IMR-90 (cell line): ENCODE data around the gene SOX30. TPM values are rescaled to one million over a fixed set of nuclear protein-coding genes. Genes with fewer than 3 reads are reported as not detected.

Source experiments
- ATAC-seq: fragments of 200-7000 bp; cut with Tn5 transposase; 2 replicates; pipeline ENCODE4 v1.9.1; 2020; ENCODE audit warnings: low read depth, mild to moderate bottlenecking, moderate library complexity
- BruUV-seq: library from RNA; stranded (reverse); fragments of 400-500 nt; replicated peaks from 2 replicates; lab custom pipeline; 2021; lab: Mats Ljungman, UMichigan
- CTCF ChIA-PET: fragments of 300-600 bp; formaldehyde crosslinking; extraction: SDS; loops from one replicate; lab custom pipeline; 2021; ENCODE audit warnings: antibody characterized with exemption; lab: Yijun Ruan, JAX
- POLR2A ChIA-PET: fragments of 300-600 bp; sonication (Branson Sonifier 250); formaldehyde crosslinking; loops from one replicate; lab custom pipeline; 2022; ENCODE audit warnings: antibody characterized with exemption; ENCODE audit not compliant: unreplicated experiment; lab: Charles Lee
- DNase-seq: peaks from one replicate; pipeline ENCODE4 v3.0.0; 2013
- H2AFZ ChIP-seq: replicated peaks from 2 replicates; pipeline ENCODE3; 2013; ENCODE audit warnings: low read length, mild to moderate bottlenecking; ENCODE audit not compliant: poor library complexity
- H2AK5ac ChIP-seq: 2 replicates; pipeline ENCODE4 v1.6.1; 2013; ENCODE audit warnings: low read depth, low read length, inconsistent platforms
- H2AK9ac ChIP-seq: replicated peaks from 2 replicates; pipeline ENCODE3; 2013; ENCODE audit warnings: mild to moderate bottlenecking, low read depth, low read length, moderate library complexity; ENCODE audit not compliant: poor library complexity
- H2BK120ac ChIP-seq: 2 replicates; pipeline ENCODE4 v1.6.1; 2013; ENCODE audit warnings: low read depth, low read length, inconsistent platforms
- H2BK15ac ChIP-seq: 3 replicates; pipeline ENCODE4 v1.6.1; 2013; ENCODE audit warnings: low read depth, low read length, inconsistent platforms
- H2BK20ac ChIP-seq: 2 replicates; pipeline ENCODE4 v1.6.1; 2013; ENCODE audit warnings: low read depth, mild to moderate bottlenecking, inconsistent platforms, low read length, moderate library complexity
- H2BK5ac ChIP-seq: 2 replicates; pipeline ENCODE4 v1.6.1; 2013; ENCODE audit warnings: mild to moderate bottlenecking, low read depth, low read length, inconsistent platforms; ENCODE audit not compliant: poor library complexity, severe bottlenecking
- H3K14ac ChIP-seq: replicated peaks from 2 replicates; pipeline ENCODE4 v1.6.1; 2013; ENCODE audit warnings: low read depth, low read length, inconsistent platforms
- H3K18ac ChIP-seq: 2 replicates; pipeline ENCODE4 v1.6.1; 2013; ENCODE audit warnings: low read depth, low read length, control low read depth
- H3K23ac ChIP-seq: 2 replicates; pipeline ENCODE4 v1.6.1; 2013; ENCODE audit warnings: low read depth, low read length, inconsistent platforms
- H3K27ac ChIP-seq: 2 replicates; pipeline ENCODE4 v1.5.1; 2013; ENCODE audit warnings: mild to moderate bottlenecking, control low read depth, low read length; ENCODE audit not compliant: insufficient read depth
- H3K27me3 ChIP-seq: 2 replicates; pipeline ENCODE4 v1.6.1; 2013; ENCODE audit warnings: low read length; ENCODE audit not compliant: control insufficient read depth, insufficient read depth
- H3K36me3 ChIP-seq: 2 replicates; pipeline ENCODE4 v1.6.1; 2013; ENCODE audit warnings: low read length, mixed read lengths; ENCODE audit not compliant: control insufficient read depth, insufficient read depth
- H3K4ac ChIP-seq: 2 replicates; pipeline ENCODE4 v1.6.1; 2013; ENCODE audit warnings: low read depth, low read length, inconsistent platforms
- H3K4me1 ChIP-seq: 2 replicates; pipeline ENCODE4 v1.6.1; 2013; ENCODE audit warnings: low read length, mixed read lengths; ENCODE audit not compliant: control insufficient read depth, insufficient read depth
- H3K4me2 ChIP-seq: 2 replicates; pipeline ENCODE4 v1.6.1; 2013; ENCODE audit warnings: low read depth, mild to moderate bottlenecking, control low read depth, low read length, moderate library complexity
- H3K4me3 ChIP-seq: 2 replicates; pipeline ENCODE4 v1.5.1; 2013; ENCODE audit warnings: low read depth, mild to moderate bottlenecking, control low read depth, low read length, moderate library complexity; ENCODE audit not compliant: insufficient read depth
- H3K56ac ChIP-seq: 2 replicates; pipeline ENCODE4 v1.6.1; 2013; ENCODE audit warnings: low read length, inconsistent platforms; ENCODE audit not compliant: insufficient read depth; ENCODE audit errors: extremely low read depth
- H3K79me1 ChIP-seq, 2 experiments: 2 replicates each; pipeline ENCODE4 v1.6.1; 2013; ENCODE audit warnings: low read length in 2 of 2, inconsistent platforms in 1 of 2, low read depth in 1 of 2
- H3K9ac ChIP-seq: 2 replicates; pipeline ENCODE4 v1.6.1; 2013; ENCODE audit warnings: low read depth, low read length, control low read depth
- H3K9me1 ChIP-seq: 2 replicates; pipeline ENCODE4 v1.6.1; 2013; ENCODE audit warnings: low read length, inconsistent platforms; ENCODE audit not compliant: insufficient read depth
- H3K9me3 ChIP-seq: 2 replicates; pipeline ENCODE4 v1.6.1; 2013; ENCODE audit warnings: low read length; ENCODE audit not compliant: control insufficient read depth, insufficient read depth
- H4K20me1 ChIP-seq: 2 replicates; pipeline ENCODE4 v1.6.1; 2013; ENCODE audit warnings: low read length, inconsistent platforms; ENCODE audit not compliant: insufficient read depth
- H4K5ac ChIP-seq: 2 replicates; pipeline ENCODE4 v1.6.1; 2013; ENCODE audit warnings: mild to moderate bottlenecking, low read depth, low read length, control low read depth
- H4K8ac ChIP-seq, 2 experiments: 2 replicates each; pipeline ENCODE4 v1.6.1; 2013; ENCODE audit warnings: low read depth in 2 of 2, low read length in 2 of 2, control low read depth in 1 of 2, inconsistent platforms in 1 of 2
- H4K91ac ChIP-seq: 2 replicates; pipeline ENCODE4 v1.6.1; 2013; ENCODE audit warnings: low read depth, low read length, inconsistent platforms; ENCODE audit not compliant: insufficient read depth
- CEBPB ChIP-seq: IDR thresholded peaks from 2 replicates; pipeline ENCODE4 v1.6.1; 2012; ENCODE audit warnings: low read depth, low read length, improper control_type of control experiment
- MXI1 ChIP-seq: IDR thresholded peaks from 2 replicates; pipeline ENCODE4 v1.6.1; 2012; ENCODE audit warnings: low read depth, mild to moderate bottlenecking, low read length, moderate library complexity, borderline replicate concordance
- POLR2A ChIP-seq: IDR thresholded peaks from 2 replicates; pipeline ENCODE4 v1.6.1; 2012; ENCODE audit warnings: mild to moderate bottlenecking, low read depth, low read length
- RCOR1 ChIP-seq: IDR thresholded peaks from 2 replicates; pipeline ENCODE4 v1.6.1; 2012; ENCODE audit warnings: mild to moderate bottlenecking, low read length, improper control_type of control experiment; ENCODE audit not compliant: insufficient replicate concordance
- WGBS, 2 experiments: methylation state at CpG; one replicate each; pipeline versions ENCODE4 v1.1.5 to v1.1.7; 2013; ENCODE audit warnings: missing lambda C conversion rate in 2 of 2; ENCODE audit not compliant: insufficient read length in 1 of 2; ENCODE audit errors: extremely low coverage in 2 of 2; 5-methylcytosine and 5-hydroxymethylcytosine counted together
- dilution Hi-C: fragments of 300-500 bp; cut with HindIII; formaldehyde crosslinking; loops from one replicate; pipeline ENCODE4 v1.14.3; 2018; ENCODE audit warnings: low sequenced_read_pairs; ENCODE audit not compliant: unreplicated experiment
- in situ Hi-C: fragments of 300-500 bp; cut with MboI; formaldehyde crosslinking; loops from 3 replicates; pipeline ENCODE4 v1.14.3; 2019; ENCODE audit warnings: low sequenced_read_pairs, inconsistent platforms, mixed read lengths
- intact Hi-C: fragments of 100-400 bp; cut with micrococcal nuclease; formaldehyde crosslinking; loops from 2 replicates; pipeline ENCODE4 v1.10.0; 2022
- polyA plus RNA-seq, 3 experiments: library from polyadenylated mRNA; depleted of rRNA; stranded (reverse); fragments of >200 nt; gene quantifications; 2 replicates each; pipeline ENCODE4 v1.2.3, GENCODE V29; 2012; ENCODE audit warnings: low replicate concordance in 1 of 3
- total RNA-seq: library from RNA; depleted of rRNA; stranded (reverse); fragments of >200 nt; gene quantifications from 2 replicates; pipeline ENCODE4 v1.2.3, GENCODE V29; 2012

Gene SOX30
- total and polyA plus RNA-seq, 2 of the 4 experiments (the other 2 are of a cell fraction) = not detected

DNA sequence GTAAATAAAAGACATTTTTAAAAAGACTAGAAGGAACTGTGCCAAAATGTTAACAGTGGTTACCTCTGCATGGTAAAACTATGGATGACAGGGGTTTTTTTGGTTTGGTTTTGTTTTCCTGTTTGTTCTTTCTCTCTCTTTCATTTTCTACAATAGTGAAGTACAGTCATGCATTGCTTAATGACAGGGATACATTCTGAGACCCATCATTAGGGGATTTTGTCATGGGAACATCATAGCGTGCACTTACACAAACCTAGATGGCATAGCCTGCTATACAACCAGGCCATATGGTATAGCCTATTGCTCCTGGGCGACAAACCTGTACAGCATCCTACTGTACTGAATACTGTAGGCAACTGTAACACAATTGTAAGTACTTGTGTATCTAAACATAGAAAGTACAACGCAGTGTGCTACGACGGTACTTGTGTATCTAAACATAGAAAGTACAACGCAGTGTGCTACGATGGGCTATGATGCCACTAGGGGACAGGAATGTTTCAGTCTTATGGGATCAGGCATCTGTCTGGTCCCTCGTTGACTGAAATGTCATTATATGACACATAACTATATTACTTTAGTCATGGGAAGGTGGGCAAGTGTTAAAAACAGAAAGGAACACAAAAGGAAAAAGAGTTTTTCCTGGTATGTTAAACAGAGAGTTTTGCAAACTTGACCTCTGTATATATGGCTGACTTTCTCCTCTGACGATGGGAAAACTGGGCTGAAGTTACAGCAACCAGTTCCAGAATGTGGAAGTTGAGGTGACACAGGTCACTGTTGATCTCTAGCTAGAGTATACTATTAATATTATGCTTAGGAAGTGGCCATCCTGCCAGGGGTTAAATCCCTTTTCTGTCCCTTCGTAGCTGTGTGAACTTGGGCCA lies 69.3 kb downstream of the SOX30 start:
- peak overlapping the region in 1 of 2 experiments; percentile 44; a peak in 1 of 4 replicates for H4K8ac ChIP-seq
- no peak overlapping the region for H3K4me3 ChIP-seq
- intact Hi-C loops (no loop called here), dilution Hi-C loops (no loop called here), in situ Hi-C loops (no loop called here)
- 80% methylated on average over 1 of the region's 10 CpGs; no CpG with 5 or more reads in 1 of the 2 experiments for WGBS, 2 experiments
- H3K36me3 ChIP-seq = no peaks in the 10 kb centered on the region
- BruUV-seq = no TSS peak
- no peak overlapping the region for H4K91ac ChIP-seq
- no peaks in the 10 kb centered on the region for H3K9me3 ChIP-seq
- H3K27ac ChIP-seq = no peak overlapping the region
- TF ChIP-seq RCOR1 (no peak), CEBPB (no peak), MXI1 (no peak), POLR2A (no peak)
- no peak overlapping the region for H3K14ac ChIP-seq
- H2AFZ ChIP-seq = no peak overlapping the region
- peak overlapping the region; percentile 63 for H2AK5ac ChIP-seq
- ChIA-PET CTCF (no interaction called here), POLR2A (no interaction called here)
- no peak overlapping the region; the same call in 1 of the 2 replicates for H3K18ac ChIP-seq
- no peaks in the 10 kb centered on the region for H3K79me1 ChIP-seq
- no peak overlapping the region for H3K23ac ChIP-seq
- no peak overlapping the region for H3K56ac ChIP-seq
- no peak overlapping the region for H2BK5ac ChIP-seq
- H2BK120ac ChIP-seq = no peak overlapping the region
- DNase-seq (no peak), ATAC-seq (no peak)
- H2AK9ac ChIP-seq = no peak overlapping the region
- H4K5ac ChIP-seq = no peak overlapping the region
- no peak overlapping the region for H3K4ac ChIP-seq
- H2BK15ac ChIP-seq = no peak overlapping the region
- H3K4me2 ChIP-seq = no peak overlapping the region; the same call in 1 of the 2 replicates
- no peaks in the 10 kb centered on the region for H3K27me3 ChIP-seq
- H3K9ac ChIP-seq = no peak overlapping the region
- H4K20me1 ChIP-seq = no peaks in the 10 kb centered on the region
- no peak overlapping the region for H2BK20ac ChIP-seq
- 0 out of 2 replicates have a peak, but pooled peaks cover 6% of the 10 kb centered on the region for H3K9me1 ChIP-seq
- no peaks in the 10 kb centered on the region; the same call in 1 of the 2 replicates for H3K4me1 ChIP-seq
